ENCODE results near the gene EHMT1. TPM values are rescaled to one million over a fixed set of nuclear protein-coding genes. Genes with fewer than 3 reads are reported as not detected.
A peak's percentile ranks its signal among the peaks of the same experiment; 100 is the strongest.
"Not testable (repeated sequence)": the region's sequence is repeated elsewhere in the genome, so short reads cannot be mapped to it uniquely, and the experiment has no call there.

EHMT1 gene
- total RNA-seq, 1 experiment from 2014 or later, result 35.9 TPM

DNA sequence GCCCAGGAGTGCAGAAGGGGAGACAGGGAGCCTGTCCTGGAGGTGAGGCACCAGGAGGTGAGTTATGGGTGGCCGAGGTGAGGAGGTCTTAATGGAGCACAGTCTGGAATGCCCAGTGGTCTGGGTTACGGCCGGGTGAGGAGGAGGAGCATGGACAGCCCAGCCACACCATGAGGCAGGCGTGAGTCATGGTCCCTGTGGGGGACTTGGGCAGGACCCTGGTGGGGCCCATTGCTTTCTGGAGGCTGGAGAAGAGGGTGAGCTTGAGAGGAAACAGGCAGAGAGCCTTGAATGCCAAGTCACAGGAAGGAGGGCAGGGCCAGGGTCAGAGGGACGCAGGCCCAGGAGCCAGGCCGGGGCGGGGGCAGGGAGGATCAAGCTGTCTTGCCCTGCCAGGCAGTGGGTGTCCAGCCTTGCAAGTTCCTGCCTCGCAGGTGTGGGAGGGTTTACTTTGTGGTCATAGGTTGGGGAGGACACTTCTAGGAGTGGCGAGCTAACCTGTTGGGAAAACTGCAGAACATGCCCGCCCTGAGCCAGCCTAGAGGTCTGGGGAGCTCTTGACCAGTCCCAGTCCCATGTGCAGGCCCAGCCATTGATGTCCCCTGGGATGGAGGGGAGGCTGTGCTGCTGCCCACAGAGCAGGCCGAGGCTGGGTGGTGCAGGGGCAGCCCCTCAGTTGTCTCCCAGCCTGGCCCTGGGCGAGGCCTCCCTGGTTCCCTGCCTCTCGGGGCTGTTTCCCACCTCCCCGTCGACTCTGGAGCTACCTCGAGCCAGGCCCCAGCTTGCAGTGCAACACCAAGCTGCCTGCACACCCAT lies 261.6 kb downstream of the EHMT1 start:
- Histone ChIP-seq H3K36me3 (ENCODE audit: insufficient read depth, low read length) (no peaks in the 10 kb centered on the region), H3K27ac (ENCODE audit: low read length) (no peak overlapping the region), H3K9ac (ENCODE audit: low read length) (no peak overlapping the region), H3K9me2 (replicated peaks; ENCODE audit: insufficient read depth, low read length) (no peaks in the 10 kb centered on the region), H3K4me2 (ENCODE audit: low read depth, low read length, poor library complexity, severe bottlenecking) (no peak overlapping the region), H3K9me3 (ENCODE audit: low read length) (no peaks in the 10 kb centered on the region), H3K4me3 (ENCODE audit: low read length) (no peak overlapping the region), H2AFZ (ENCODE audit: low read length) (no peak overlapping the region), H4K20me1 (ENCODE audit: insufficient read depth, low read depth, low read length) (no peaks in the 10 kb centered on the region), H3K79me2 (ENCODE audit: low read length) (no peaks in the 10 kb centered on the region), H3K4me1 (ENCODE audit: low read length) (no peaks in the 10 kb centered on the region), H3K27me3 (ENCODE audit: low read length) (no peaks in the 10 kb centered on the region)
- DNase-seq, result no peak

DNA sequence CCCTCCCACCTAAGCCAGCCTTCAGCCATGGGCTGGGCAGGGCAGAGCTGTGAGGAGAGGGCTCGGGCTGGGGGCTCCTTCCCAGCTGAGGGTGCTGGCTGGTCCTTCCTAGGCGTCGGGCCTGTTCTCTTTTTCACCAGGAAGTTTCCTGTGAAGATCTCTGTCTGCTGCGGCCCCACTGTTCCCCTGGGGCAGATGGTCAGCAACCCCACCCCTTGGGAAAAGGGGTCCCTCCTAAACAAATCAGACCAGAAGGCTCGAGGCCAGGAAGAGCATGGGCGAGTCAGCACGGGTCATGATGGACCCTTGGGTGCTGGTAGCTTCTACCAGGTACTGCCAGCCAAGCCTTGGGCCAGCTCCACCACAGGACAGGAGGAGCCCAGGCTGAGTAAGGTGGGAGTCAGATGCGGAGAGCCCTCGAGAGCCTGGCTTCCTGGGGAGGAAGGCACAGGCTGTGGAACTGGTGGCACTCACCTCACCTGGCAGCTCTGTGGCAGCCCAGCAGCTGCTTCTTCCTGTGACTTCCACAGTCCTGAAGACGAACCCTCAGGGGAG lies 262.2 kb downstream of the EHMT1 start:
- Histone ChIP-seq H3K27ac (ENCODE audit: low read length) (no peak overlapping the region), H3K9me3 (ENCODE audit: low read length) (no peaks in the 10 kb centered on the region), H3K27me3 (ENCODE audit: low read length) (no peaks in the 10 kb centered on the region), H2AFZ (ENCODE audit: low read length) (no peak overlapping the region), H3K9me2 (replicated peaks; ENCODE audit: insufficient read depth, low read length) (no peaks in the 10 kb centered on the region), H3K4me3 (ENCODE audit: low read length) (no peak overlapping the region), H3K79me2 (ENCODE audit: low read length) (no peaks in the 10 kb centered on the region), H3K4me2 (ENCODE audit: low read depth, low read length, poor library complexity, severe bottlenecking) (no peak overlapping the region), H3K9ac (ENCODE audit: low read length) (no peak overlapping the region), H4K20me1 (ENCODE audit: insufficient read depth, low read depth, low read length) (no peaks in the 10 kb centered on the region), H3K36me3 (ENCODE audit: insufficient read depth, low read length) (no peaks in the 10 kb centered on the region), H3K4me1 (ENCODE audit: low read length) (no peaks in the 10 kb centered on the region)
- DNase-seq, result no peak

DNA sequence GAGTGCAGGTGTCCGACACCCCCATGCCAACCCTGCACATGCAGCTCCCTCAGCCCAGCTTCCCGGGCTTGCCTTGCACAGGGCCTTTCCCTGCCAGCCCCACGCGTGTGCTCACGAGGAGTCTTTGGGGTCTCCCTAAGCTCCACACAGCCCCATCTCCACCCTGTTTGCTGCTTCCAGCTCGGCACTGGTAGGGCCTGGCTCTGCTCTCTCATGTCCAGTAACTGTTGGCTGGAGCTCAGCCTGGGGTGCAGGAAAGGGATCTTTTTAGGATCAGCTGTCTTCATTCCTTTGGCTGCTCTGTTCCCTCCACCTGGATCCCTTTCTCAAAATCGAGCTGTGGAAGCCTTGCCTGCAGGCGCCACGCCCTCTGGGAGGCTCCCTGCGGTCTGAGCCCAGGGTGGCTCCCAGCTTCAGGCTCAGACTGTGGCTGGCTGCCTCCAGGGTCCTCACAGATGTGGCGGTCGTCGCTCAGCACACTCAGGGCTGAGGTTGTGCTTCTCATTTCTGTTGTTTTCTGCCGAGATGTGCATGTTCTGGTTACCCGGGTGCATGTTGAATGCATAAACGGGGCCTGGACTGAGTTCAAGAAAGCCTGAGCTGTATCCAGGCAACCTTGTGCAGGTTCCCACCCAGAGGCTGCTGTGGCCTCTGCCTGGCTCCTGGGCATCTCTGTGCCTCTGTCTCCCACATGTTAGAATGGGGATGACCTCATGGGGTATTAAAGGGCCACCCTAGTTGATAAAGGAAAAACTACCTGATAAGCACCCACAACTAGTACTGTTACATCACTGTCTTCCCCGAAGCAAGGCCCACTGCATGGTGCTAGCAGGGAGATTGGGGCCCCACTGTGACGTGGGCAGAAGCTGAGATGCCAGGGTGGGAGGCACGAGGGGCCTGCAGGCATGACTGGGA lies 263.0 kb downstream of the EHMT1 start:
- H3K4me2 ChIP-seq (ENCODE audit: low read depth, low read length, poor library complexity, severe bottlenecking), result no peak overlapping the region
- no peaks in the 10 kb centered on the region for H4K20me1 ChIP-seq (ENCODE audit: insufficient read depth, low read depth, low read length)
- H3K79me2 ChIP-seq (ENCODE audit: low read length), result no peaks in the 10 kb centered on the region
- no peaks in the 10 kb centered on the region for H3K9me3 ChIP-seq (ENCODE audit: low read length)
- H3K27me3 ChIP-seq (ENCODE audit: low read length), result no peaks in the 10 kb centered on the region
- H3K4me1 ChIP-seq (ENCODE audit: low read length), result no peaks in the 10 kb centered on the region
- H3K36me3 ChIP-seq (ENCODE audit: insufficient read depth, low read length), result no peaks in the 10 kb centered on the region
- no peak overlapping the region for H2AFZ ChIP-seq (ENCODE audit: low read length)
- DNase-seq, result no peak
- no peak overlapping the region for H3K9ac ChIP-seq (ENCODE audit: low read length)
- H3K9me2 ChIP-seq (replicated peaks; ENCODE audit: insufficient read depth, low read length), result no peaks in the 10 kb centered on the region
- H3K4me3 ChIP-seq (ENCODE audit: low read length), result no peak overlapping the region
- no peak overlapping the region for H3K27ac ChIP-seq (ENCODE audit: low read length)

DNA sequence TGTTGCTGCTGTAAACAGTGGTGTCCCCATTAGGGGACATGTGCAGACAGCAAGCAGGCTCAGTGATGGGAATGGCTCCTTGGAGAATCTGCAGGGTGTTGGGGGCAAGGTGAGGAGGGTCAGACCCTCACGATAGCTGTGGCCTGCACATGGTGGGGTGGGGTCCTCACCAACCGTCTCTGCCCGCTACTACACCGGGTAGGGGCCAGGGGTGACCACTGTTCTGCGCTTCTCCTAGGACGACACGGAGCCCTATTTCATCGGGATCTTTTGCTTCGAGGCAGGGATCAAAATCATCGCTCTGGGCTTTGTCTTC lies 263.7 kb downstream of the EHMT1 start:
- Histone ChIP-seq H3K79me2 (ENCODE audit: low read length) (no peaks in the 10 kb centered on the region), H3K4me3 (ENCODE audit: low read length) (no peak overlapping the region), H3K9me3 (ENCODE audit: low read length) (no peaks in the 10 kb centered on the region), H3K4me2 (ENCODE audit: low read depth, low read length, poor library complexity, severe bottlenecking) (no peak overlapping the region), H3K27ac (ENCODE audit: low read length) (no peak overlapping the region), H3K27me3 (ENCODE audit: low read length) (no peaks in the 10 kb centered on the region), H3K9ac (ENCODE audit: low read length) (no peak overlapping the region), H2AFZ (ENCODE audit: low read length) (no peak overlapping the region), H4K20me1 (ENCODE audit: insufficient read depth, low read depth, low read length) (no peaks in the 10 kb centered on the region), H3K4me1 (ENCODE audit: low read length) (no peaks in the 10 kb centered on the region), H3K36me3 (ENCODE audit: insufficient read depth, low read length) (no peaks in the 10 kb centered on the region), H3K9me2 (replicated peaks; ENCODE audit: insufficient read depth, low read length) (no peaks in the 10 kb centered on the region)
- no peak for DNase-seq

DNA sequence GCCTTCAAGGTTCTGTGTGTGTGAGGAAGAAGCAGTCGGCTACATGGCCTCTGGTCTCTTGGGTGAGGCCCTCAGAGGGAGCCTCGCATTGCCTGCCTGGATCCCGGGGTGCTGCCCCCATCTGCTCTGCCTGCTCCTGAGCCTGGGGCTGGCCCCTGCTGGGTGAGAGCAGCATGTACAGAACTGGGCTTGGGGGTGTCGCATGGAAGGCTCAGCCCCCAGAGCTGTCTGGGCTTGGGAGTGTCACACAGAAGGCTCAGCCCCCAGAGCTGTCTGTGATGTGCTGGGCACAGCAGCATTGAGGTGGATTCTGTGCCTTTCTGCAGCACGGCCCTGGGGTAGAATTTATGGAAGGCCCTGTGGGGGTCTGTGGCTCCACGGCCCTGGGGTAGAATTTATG lies 265.2 kb downstream of the EHMT1 start:
- not testable (repeated sequence) for DNase-seq; H3K4me3 ChIP-seq (ENCODE audit: low read length)

DNA sequence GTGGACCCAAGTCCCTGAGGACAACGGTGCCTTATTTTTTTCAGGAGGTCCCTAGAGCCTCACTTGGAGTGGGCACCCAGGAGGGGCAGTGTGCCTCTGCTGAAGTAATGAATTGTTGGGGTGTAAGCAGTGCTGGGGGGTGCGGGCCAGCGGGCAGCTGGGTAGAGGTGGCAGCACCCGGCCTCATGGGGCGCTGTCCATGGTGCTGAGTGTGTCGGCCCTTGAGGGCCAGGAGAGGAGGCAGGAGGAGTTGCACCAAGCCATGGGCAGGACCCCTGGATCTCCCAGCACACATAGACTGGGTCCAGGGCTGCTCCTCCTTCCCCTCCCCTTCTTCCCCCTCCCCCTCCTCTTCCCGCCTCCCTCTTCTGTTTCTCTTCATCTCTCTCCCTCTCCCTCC lies 265.7 kb downstream of the EHMT1 start:
- not testable (repeated sequence) for H3K9me3 ChIP-seq (ENCODE audit: low read length); H3K4me1 ChIP-seq (ENCODE audit: low read length); H3K4me3 ChIP-seq (ENCODE audit: low read length); H3K36me3 ChIP-seq (ENCODE audit: insufficient read depth, low read length); H3K79me2 ChIP-seq (ENCODE audit: low read length); H2AFZ ChIP-seq (ENCODE audit: low read length); H3K9me2 ChIP-seq (replicated peaks; ENCODE audit: insufficient read depth, low read length); H3K9ac ChIP-seq (ENCODE audit: low read length); H3K4me2 ChIP-seq (ENCODE audit: low read depth, low read length, poor library complexity, severe bottlenecking); H4K20me1 ChIP-seq (ENCODE audit: insufficient read depth, low read depth, low read length); H3K27ac ChIP-seq (ENCODE audit: low read length); H3K27me3 ChIP-seq (ENCODE audit: low read length)
- peak; percentile 74 for DNase-seq

More for the DNA sequence above, 265.2 kb downstream of the EHMT1 start:
- not testable (repeated sequence) for H3K4me1 ChIP-seq (ENCODE audit: low read length); H3K4me2 ChIP-seq (ENCODE audit: low read depth, low read length, poor library complexity, severe bottlenecking); H3K9me2 ChIP-seq (replicated peaks; ENCODE audit: insufficient read depth, low read length); H3K36me3 ChIP-seq (ENCODE audit: insufficient read depth, low read length); H3K9ac ChIP-seq (ENCODE audit: low read length); H4K20me1 ChIP-seq (ENCODE audit: insufficient read depth, low read depth, low read length); H3K27me3 ChIP-seq (ENCODE audit: low read length); H3K9me3 ChIP-seq (ENCODE audit: low read length); H3K27ac ChIP-seq (ENCODE audit: low read length); H3K79me2 ChIP-seq (ENCODE audit: low read length); H2AFZ ChIP-seq (ENCODE audit: low read length)

DNA sequence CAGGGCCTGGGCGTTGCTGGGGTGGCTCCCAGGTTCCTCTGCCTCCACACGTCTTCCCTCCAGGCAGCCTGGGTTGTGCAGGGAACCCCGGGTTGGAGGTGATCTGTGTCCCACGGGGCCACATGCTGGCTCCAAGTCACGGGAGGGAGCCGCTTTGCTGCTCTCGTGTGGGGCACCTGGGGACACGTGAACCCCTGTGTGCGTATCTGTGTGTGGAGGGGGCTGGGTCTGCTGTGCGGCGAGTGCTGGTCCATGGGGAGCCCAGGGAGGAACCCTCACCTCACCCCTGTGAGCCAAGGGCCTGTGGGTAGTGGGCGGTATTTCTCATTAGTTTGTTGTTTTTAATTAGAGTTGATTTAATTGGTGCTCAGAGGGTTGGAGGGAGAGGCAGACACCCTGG lies 266.3 kb downstream of the EHMT1 start:
- H3K27ac ChIP-seq (ENCODE audit: low read length); H4K20me1 ChIP-seq (ENCODE audit: insufficient read depth, low read depth, low read length); H2AFZ ChIP-seq (ENCODE audit: low read length); H3K36me3 ChIP-seq (ENCODE audit: insufficient read depth, low read length); H3K4me1 ChIP-seq (ENCODE audit: low read length); H3K4me2 ChIP-seq (ENCODE audit: low read depth, low read length, poor library complexity, severe bottlenecking); DNase-seq; H3K4me3 ChIP-seq (ENCODE audit: low read length); H3K9me2 ChIP-seq (replicated peaks; ENCODE audit: insufficient read depth, low read length); H3K9me3 ChIP-seq (ENCODE audit: low read length); H3K79me2 ChIP-seq (ENCODE audit: low read length); H3K27me3 ChIP-seq (ENCODE audit: low read length); H3K9ac ChIP-seq (ENCODE audit: low read length): not testable (repeated sequence)

Measured in Karpas-422 (cell line).